B cell (primary cell): ENCODE results near the gene HLA-B.

Experiments
- CTCF ChIP-seq: fragments of 200-600 bp; IDR thresholded peaks from one replicate; pipeline ENCODE4 v1.8.0; 2022; ENCODE audit warnings: antibody characterized with exemption, mild to moderate bottlenecking
- EZH2 ChIP-seq: IDR thresholded peaks from 2 replicates; pipeline ENCODE4 v1.6.1; 2012; ENCODE audit warnings: borderline replicate concordance, low read depth, mild to moderate bottlenecking, moderate library complexity, low read length; ENCODE audit not compliant: insufficient read depth, poor library complexity, severe bottlenecking

- no peak for TF ChIP-seq CTCF
- TF ChIP-seq EZH2: no peak
Measured at GRCh38 chr6:31383149-31383548, 26.2 kb upstream of the HLA-B start.
